H1 (cell line): Measurements from ENCODE around the gene PML. TPM values are rescaled to one million over a fixed set of nuclear protein-coding genes. Genes with fewer than 3 reads are reported as not detected.

Experiments
- EZH2 ChIP-seq: fragments of 200-600 bp; sonication (generic); IDR thresholded peaks from 2 replicates; pipeline ENCODE4 v1.7.1; 2012; ENCODE audit warnings: low read depth, mild to moderate bottlenecking, moderate library complexity, low read length, inconsistent platforms; ENCODE audit not compliant: severe bottlenecking
- polyA plus RNA-seq, 7 experiments: library from polyadenylated mRNA; depleted of rRNA in 3 of 7; stranded (reverse) in 5 of 7; unstranded in 2 of 7; fragments of >200 nt in 5 of 7; fragments of 200-250 nt in 2 of 7; gene quantifications; 1 replicate in 5 of 7; 2 replicates in 1 of 7; 4 replicates in 1 of 7; pipeline versions ENCODE4 v1.2.1 to v1.2.3, GENCODE V29; 2011 to 2013; ENCODE audit warnings: missing spikeins in 2 of 7, mixed read lengths in 2 of 7
- total RNA-seq: library from RNA; stranded (reverse); fragmentation: NEBNext Ultra II Directional; extraction: Animal tissue kit (Norgen Biotek cat#: 25700); gene quantifications from 2 replicates; pipeline ENCODE4 v1.2.1, GENCODE V29; 2021

PML gene
- total and polyA plus RNA-seq, 2 of the 8 experiments (the other 6 are each of a cell fraction or from before 2014, with no cell fraction given): 14.9 to 30.3 TPM

DNA sequence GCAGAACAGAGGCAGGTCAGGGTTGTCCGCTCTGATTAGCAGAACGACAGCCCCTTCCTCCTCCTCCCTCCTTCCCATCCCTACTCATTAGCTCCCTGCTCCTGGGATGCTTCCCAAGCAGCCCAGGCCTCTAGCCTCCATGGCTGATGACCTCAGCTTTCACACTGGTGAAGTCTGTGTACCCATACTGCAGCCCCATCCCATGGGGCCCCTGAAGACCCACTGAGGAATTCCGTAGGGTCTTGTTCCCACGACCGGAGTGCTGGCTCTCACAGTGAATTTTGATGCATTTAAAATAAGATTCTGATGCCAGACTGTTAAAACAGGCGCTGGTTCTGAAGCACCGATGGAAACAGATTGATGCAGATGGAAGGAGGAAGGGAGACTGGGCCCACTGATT is 51.8 kb downstream of the PML start (continued):
- no peak for TF ChIP-seq EZH2
